CD4-positive, alpha-beta T cell treated with Interferon gamma for 1 hour (primary cell): ENCODE data around the gene UNKL.

ENCODE experiments used
- DNase-seq: peaks from one replicate; pipeline ENCODE4 v3.0.0-alpha.2; 2020

The UNKL gene

GRCh38 chr16:1398826-1399581 lies 15.5 kb downstream of the UNKL start:
- no peak for DNase-seq

DNA sequence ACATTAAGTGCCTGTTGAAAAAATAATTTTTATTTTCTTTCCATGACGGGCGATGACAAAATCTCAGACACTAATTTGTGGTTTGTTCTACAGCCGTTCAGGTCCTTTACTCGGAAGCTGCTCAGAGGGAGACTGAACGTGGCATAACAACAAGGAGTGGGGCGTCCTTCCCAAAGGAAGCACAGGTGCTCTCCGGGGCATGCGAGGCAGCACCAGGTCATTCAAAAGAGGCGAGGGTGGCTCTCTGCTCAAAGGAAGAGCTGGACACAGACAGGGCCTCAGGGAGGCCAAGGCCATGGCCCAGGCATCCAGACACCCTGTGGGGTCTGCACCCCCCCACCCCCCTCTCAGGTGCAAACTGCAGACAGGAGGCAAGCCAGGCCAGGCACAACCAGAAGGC lies 16.2 kb downstream of the UNKL start:
- DNase-seq, result no peak

GRCh38 chr16:1397779-1398178 lies 16.7 kb downstream of the UNKL start:
- no peak for DNase-seq

- DNase-seq, result no peak
These were observed 19.0 kb downstream of the UNKL start for GRCh38 chr16:1395444-1396031.

GRCh38 chr16:1394367-1394951 lies 20.0 kb downstream of the UNKL start:
- no peak for DNase-seq

DNA sequence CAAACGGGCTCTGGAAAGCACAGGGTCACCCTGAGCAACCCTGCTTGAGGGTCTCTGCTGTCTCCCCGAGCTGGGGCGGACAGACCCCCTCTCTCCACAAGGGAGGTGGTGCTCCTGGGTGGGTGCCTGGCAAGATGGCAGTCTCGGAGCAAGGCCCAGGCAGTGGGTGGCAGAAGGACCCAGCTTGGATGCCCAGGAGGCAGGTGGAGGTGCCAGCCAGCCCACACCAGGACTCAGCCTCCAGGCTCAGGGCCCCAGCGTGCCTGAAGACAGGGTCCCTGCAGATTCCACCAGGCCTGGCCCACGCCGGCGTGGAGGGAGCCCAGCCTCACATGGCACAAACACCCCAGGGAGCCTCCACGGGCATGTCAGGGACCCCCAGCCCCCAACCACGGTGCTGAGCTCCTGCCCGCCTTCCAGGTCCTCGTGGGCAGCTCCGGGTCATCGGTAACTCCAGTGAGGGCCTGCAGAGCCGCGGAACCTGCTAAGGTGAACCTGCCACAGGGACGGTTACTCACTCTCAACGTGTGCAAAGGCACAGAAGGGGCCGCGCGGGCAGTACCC lies 20.8 kb downstream of the UNKL start:
- DNase-seq, result no peak

- no peak for DNase-seq
These were observed 21.7 kb downstream of the UNKL start for GRCh38 chr16:1392826-1393225.

DNA sequence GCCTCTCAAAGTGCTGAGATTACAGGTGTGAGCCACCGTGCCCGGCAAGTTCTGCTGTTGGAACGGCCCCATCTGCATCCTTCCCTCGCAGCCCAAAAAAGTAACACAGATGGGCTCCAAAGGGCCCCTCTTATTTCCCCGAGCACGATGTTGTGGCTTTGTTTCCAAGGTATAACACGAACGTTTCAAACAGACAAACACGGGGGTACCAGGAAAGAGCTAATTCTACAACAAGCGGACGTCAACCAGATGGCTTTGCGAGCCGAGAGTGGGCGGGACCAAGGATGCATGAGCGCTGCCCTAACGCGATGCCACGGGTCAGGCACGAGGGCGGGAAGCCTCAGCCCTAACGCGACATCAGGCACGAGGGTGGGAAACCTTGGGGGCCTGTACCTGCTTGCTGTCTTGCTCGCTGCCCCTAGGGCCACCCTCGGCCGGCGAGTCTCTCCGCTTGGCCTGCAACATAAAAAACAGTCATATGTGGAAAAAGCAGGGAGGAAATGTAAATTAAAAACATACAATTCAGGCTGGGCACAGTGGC lies 24.2 kb downstream of the UNKL start:
- no peak for DNase-seq

DNA sequence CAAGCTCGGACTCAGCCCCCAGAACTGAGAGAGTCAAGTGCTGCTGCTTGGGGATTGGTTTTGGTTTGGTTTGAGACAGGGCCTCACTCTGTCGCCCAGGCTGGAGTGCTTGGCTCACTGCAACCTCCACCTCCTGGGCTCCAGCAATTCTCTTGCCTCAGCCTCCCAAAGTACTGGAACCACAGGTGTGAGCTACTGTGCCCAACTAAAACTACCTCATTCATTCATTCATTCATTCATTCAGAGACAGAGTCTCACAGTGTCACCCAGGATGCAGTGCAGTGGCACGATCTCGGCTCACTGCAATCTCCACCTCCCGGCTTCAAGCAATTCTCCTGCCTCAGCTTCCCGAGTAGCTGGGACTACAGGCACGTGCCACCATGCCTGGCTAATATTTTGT lies 24.7 kb downstream of the UNKL start:
- no peak for DNase-seq

- DNase-seq, result no peak
These were observed 27.2 kb downstream of the UNKL start for GRCh38 chr16:1387331-1387730.

- no peak for DNase-seq
These were observed 29.3 kb downstream of the UNKL start for GRCh38 chr16:1385232-1385631.

- DNase-seq, result no peak
These were observed 30.9 kb downstream of the UNKL start for GRCh38 chr16:1383556-1383955.

DNA sequence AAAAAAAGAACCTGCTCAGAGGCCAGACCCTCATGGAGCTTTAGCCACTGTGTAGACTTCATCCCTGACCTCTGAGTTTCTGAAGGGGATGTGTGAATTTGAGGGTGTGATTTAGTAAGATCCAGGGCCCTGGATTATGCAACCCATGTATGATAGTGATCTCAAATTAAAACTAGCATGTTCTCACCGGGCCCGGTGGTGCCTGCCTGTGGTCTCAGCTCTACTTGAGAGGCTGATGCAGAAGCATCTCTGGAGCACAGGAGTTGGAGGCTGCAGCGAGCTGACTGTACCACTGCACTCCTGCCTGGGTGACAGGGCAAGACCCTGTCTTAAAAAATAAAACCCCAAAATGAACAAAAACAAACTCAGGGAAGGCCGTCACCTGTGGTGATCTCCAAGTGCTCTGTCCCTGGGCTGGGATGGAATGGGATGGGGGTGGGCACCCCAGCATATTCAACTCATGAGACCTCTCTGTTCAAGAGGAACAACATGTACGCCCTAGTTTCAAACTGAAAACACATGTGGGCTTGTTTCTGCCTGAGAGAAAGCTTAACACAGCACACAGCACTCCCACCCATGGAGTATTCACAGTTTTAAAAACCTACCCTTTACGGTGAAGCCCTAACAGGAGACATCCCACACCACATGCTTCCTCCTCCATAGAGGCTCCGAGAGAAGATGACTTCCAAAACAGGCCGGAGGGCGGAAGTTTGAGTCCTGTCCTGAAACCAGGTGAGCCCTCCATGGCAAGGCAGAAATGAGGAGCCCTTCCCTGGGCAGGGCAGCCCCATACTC lies 32.7 kb downstream of the UNKL start:
- no peak for DNase-seq

- DNase-seq, result no peak
These were observed 34.3 kb downstream of the UNKL start for GRCh38 chr16:1380195-1380594.

DNA sequence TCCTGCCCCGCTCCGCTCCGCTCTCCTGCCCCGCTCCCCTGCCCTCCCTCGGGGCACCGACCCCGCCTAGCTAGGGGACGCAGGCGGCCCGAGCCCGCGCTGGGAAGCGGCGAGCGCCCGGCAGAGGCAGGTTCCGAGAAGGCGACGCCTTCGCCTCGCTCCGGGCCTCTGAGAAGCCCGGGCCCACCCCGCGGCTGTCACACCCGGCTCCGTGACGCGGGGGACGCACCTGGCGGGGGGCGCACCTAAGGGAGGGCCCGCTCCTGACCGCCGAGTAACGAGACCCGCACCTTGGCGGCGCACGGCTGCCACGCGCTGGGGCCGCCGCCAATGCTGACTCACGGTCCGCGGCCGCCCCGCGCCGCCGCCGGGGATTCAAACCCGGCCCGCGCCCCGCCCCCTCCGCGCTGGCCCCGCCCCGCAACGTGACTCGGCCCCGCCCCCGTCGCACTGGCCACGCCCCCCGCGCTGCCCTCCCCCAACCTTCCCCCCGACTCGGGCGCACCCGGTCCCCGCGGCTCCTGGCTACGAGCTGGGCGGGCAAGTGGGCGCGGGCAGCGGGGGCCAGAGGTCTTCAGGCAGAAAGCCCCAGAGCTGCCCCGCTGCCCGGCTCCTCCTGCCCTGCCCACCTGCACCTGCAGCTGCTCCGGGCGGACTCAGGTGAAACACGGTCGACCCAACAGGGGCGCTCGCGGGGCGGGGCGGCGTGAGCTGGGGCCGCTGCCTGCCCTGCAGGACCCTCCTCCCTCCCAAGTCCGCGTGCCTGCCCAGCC lies 35.0 kb downstream of the UNKL start:
- peak; percentile 53 for DNase-seq

DNA sequence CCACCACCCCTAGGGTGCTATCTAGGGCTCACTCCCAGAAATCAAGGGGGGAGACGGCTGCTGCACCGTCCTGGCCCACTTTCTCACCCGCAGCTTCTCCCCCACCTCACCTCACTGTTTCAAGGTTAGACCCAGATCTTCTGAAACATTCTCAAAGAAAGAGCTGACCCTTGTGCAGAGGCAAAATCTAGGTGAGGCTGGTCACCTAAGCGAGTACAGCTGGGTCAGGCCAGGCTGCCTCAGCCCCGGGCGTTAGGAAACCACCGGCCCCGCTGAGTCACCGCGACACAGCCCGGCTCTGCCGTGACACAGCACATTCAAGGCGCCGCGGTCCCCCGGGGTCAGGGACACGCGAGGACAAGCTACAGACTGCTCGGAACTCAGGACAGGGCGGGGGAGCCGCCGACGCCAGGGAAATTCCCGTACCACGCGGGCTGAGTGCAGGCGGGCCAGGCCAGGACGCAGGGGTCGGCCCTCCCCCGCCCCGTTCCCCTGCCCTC lies 35.6 kb downstream of the UNKL start:
- DNase-seq, result peak; percentile 74

- no peak for DNase-seq
These were observed 36.3 kb downstream of the UNKL start for GRCh38 chr16:1378087-1378803.

DNA sequence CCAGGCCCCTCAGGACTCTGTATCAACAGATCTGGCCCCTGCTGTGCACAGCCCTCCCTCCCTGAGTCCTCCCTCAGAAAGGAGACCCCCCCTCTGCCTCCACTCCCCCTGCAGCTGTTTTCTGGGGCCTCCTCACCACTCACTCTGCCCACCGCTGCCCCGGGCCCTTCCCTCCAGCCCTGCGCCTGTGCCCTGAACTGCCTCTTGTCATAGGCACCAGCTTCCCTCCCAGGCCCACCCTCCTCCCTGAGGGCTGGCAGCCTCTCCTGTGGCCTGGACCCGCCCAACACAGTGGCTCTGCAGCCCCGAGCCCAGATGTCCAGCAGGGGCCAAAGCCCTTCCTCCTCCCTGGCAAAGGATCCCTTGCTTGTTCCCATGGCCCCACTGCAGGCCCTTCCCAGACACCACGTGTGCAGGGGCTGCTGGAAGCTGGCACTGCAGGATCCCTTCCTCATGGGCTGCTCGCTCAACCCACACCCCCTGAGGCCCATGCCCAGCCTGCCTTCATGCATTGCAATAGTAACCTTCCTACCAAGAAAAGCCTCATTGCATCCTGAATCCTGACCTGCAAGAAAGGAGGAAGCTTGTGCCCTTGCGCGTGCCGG lies 37.0 kb downstream of the UNKL start:
- DNase-seq, result no peak

- DNase-seq, result no peak
These were observed 38.6 kb downstream of the UNKL start for GRCh38 chr16:1375741-1376410.

DNA sequence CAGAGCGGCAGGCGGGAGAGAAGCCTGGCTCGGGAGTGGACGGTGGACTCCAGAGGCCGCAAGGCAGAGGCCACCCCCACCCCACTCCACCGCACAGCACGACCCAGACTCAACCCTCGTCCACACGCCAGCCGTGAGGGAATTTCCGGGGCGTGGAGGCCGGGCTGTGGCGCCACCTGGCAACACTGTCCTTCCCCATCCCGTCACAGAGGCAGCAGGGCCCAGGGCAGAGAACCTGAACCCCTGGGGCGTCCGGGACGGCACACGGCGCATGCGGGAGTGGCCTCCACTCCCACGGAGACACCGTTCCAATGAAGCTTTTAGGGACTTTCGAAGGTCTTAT lies 39.2 kb downstream of the UNKL start:
- DNase-seq, result no peak
